HCT116 (cell line): ENCODE results near the gene OR2S2.

Experiments
- CTCF ChIP-seq, 3 experiments: fragments of 200-600 bp in 1 of 3; sonication (generic) in 1 of 3; IDR thresholded peaks in 2 of 3; conservative IDR thresholded peaks in 1 of 3; 2 replicates each; pipeline ENCODE4 v1.5.1; 2012 to 2017; ENCODE audit warnings: low read depth in 2 of 3, low read length in 2 of 3, antibody characterized with exemption in 1 of 3, borderline replicate concordance in 1 of 3, control low read depth in 1 of 3, mild to moderate bottlenecking in 1 of 3, mixed read lengths in 1 of 3, mixed run types in 1 of 3, moderate library complexity in 1 of 3; ENCODE audit not compliant: insufficient read depth in 1 of 3
- EZH2 ChIP-seq: fragments of 200-600 bp; sonication (generic); IDR thresholded peaks from 2 replicates; pipeline ENCODE4 v1.6.1; 2017; ENCODE audit warnings: antibody characterized with exemption, mixed run types
- EZH2phosphoT487 ChIP-seq: fragments of 200-600 bp; IDR thresholded peaks from 2 replicates; pipeline ENCODE4 v1.6.1; 2018; ENCODE audit warnings: antibody characterized with exemption, borderline replicate concordance
- POLR2A ChIP-seq: IDR thresholded peaks from 2 replicates; pipeline ENCODE4 v1.7.0; 2011; ENCODE audit warnings: borderline replicate concordance; ENCODE audit not compliant: insufficient read depth, insufficient read length; ENCODE audit errors: extremely low read depth
- SRF ChIP-seq: IDR thresholded peaks from 2 replicates; pipeline ENCODE4 v1.6.1; 2012; ENCODE audit warnings: low read depth
- TCF7L2 ChIP-seq: IDR thresholded peaks from 2 replicates; pipeline ENCODE4 v1.7.0; 2011; ENCODE audit warnings: borderline replicate concordance, inconsistent platforms; ENCODE audit not compliant: insufficient read depth, insufficient read length; ENCODE audit errors: extremely low read depth

- no peak for TF ChIP-seq CTCF (IDR thresholded peaks at IDR 0.05 in 2 of 3, conservative IDR thresholded peaks at IDR 0.05 in 1 of 3; ENCODE audit: borderline replicate concordance in 1 of 3, insufficient read depth in 1 of 3, low read depth in 2 of 3, low read length in 2 of 3)
- no peak for TF ChIP-seq SRF
- no peak for TF ChIP-seq TCF7L2
- no peak for TF ChIP-seq POLR2A
- no peak for TF ChIP-seq EZH2phosphoT487
- TF ChIP-seq EZH2: no peak
Observed at GRCh38 chr9:35965011-35965410, 7.1 kb upstream of the OR2S2 start.
